Activated naive CD8-positive, alpha-beta T cell treated with anti-CD3 and anti-CD28 coated beads, Interleukin-2, amount 50 U/mL, for 16 hours (primary cell): ENCODE results near the gene USP25.

Source experiments
- DNase-seq: peaks from one replicate; pipeline ENCODE4 v3.0.0-alpha.2; 2020; ENCODE audit warnings: low read depth, low spot score

Gene USP25

DNA sequence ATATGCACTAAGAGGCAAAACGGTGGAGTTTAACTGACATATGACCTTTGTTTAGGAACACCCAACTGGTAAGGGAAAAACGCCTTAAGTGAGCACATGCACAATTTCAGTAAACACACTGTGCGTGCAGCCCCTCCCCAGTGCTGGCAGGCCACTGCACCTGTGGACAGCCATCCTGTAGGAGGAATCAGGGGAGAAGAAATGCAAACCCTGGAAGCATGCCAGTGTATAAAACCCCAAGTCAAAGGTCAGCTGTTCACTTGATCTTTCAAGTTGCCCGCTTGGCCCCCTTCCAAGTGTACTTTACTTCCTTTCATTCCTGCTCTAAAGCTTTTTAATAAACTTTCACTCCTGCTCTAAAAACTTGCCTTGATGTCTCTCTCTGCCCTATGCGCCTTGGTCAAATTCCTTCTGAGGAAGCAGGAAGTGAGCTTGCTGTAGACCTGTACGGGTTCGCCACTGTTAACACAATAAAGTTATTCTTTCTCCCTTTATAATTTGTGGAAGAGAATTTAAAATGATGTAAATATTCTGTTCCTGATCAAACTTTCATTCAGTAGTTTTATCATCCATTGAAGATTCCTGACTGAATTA is 31.8 kb downstream of the USP25 start:
- no peak for DNase-seq

DNA sequence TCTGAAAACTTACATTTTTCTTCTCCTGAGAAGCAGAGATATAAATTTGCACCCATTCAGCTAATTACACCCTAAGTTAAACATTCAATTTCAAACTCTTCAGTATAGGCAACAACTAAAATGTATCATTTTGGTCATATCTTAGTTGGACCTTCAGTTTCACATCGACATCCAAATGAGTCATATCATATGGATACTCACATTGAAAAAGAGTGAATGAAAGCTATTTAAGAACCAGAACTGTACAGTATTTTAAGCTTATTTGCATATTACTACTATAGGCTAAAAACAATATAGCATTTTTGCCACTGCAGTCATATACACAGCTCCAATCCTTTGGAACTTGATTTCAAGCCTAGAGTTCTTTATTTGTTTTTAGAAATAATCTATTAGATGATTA is 33.6 kb downstream of the USP25 start:
- no peak for DNase-seq

DNA sequence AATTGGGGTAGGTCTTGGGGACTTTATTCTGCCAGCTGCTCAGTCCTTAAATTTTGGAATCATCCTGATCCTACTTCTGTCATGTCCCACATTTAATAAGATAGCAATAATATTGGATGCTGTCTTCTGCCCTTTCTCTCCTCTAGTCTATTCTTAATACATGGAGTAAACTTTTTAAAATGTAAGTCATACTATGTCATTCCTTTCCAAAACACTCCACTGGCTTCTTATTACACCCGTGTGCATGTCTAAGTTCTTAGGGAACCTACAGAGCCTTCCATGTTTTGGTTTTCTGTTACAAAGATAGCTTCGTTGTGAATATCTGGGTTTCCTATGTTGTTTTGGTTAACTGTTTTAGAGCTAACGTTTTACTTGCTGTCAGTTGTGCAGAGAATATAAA is 35.1 kb downstream of the USP25 start:
- no peak for DNase-seq

DNA sequence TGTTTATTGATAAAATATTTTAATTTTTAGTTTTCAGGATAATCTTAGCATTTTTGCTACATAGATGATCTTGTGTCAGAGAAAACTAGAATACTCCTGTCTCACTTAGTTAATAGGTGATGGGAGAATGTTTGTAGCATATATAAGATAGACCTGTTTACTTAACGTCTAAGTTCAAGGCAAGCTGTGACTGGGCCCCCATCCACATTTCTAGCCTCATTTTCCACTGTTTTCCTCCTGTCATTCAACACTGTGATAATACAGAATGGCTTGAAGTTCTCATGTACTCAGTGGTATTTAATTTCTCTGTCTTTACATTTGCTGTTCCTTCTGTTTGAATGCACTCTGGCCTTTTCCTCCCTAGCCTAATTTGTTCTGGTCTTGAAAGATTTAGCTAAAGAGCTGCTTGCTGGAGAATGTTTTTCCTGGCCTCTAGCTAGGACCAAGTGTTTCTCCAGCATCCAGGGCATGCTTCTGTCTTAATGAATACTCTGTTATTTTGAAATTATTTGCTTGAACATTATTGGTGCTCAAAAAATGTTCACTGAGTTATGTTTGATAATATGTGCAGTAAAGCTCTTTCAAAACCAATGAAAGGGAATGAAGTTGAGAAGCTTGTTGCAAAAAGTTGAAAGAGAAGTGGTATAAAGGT is 37.3 kb downstream of the USP25 start:
- DNase-seq: no peak

DNA sequence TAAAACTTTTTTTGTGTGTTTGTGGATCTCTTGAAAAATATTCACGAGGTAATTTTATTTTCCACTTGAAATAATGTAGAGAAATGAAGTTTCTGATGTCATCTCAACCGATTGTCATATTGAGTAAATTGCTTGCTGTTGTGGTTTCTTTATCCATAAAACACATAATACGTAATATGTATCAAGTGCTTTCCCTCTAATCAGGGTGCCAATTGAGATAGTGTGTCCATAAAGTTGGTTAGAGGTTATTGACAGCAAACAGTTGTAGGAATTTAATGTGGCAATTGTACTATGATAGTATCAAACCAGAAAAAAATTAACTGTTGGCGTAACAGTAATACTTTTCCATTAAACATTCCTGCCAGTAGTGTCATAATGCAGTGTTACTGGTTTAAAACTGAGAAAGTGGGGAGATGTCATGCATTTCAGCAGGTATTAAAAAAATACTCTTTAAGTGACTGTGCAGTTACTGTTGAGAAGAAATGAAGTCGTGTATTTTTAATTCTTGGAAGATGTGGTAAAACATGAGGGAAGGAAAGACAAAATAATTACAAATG is 38.3 kb downstream of the USP25 start:
- DNase-seq: no peak

DNA sequence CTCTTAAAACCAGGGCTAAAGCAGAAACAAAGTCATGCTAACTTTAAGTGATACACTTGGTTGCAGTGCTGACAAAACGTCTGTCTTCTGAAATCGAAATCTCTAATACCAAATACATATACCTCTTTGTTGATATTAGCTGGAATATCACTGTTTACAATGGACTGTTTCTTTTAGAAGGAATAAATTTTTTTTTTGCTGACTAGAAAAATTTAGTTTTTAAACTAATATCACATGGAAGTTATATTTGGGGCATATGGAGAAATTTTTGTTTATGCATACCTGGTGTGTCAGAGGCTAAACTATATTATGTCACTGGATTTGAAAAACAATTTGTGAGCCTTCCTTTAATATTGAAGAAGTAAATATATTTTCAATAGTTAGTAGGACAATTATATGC is 39.1 kb downstream of the USP25 start:
- no peak for DNase-seq

DNA sequence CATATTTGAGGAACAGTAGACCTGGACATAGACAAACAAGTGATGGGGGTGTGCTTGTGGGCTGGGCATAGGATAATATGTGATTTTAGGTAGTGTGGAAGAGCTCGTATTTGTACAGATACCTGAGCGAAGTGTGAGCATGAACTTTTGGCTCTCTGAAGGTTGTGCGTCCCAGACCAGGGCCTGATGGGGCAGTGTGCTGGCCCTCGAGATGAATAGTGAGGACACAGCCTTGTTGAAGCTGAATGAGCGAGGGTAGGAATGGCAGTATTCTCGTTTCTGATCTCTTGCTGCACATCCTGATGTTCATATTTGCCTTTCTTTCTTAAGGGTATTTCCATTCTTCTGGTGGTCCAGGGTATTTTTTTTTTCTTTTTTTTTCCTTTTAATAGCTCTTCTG is 41.5 kb downstream of the USP25 start:
- no peak for DNase-seq

DNA sequence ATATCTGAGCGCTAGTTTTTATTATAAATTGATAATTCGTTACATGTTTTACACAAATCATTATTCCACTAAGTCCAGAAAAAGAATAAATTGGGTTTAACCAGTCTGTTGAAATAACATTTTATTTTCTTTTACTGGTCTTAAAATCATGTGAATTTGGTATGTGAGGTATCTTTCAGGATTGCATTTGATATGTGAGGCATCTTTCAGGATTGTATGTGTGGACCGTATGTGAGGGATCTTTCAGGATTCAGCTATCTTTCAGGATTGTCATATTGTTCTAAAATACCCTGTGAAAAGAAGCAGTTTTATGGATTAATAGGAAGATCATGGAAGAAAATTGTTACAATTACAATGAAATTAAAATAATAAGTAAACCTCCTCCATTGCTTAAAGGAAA is 42.9 kb downstream of the USP25 start:
- DNase-seq: no peak

DNA sequence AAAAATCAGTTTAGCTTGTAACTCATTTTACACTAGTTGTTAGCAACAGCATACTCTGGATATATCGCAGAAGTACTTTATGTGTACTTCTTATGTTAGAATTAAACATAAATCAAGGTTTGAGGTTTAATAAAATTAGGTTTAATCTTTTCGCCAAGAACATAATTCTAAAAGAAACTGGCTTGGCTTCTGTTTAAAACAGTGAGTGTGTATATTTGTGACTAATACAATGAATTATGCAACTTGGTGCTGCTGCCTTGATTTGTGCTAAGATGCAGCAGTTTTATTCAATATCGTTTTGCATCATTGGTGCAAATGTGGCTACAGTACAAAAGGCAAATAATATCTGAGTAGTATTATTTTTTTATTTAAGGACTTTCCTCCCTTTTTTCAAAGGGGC is 44.8 kb downstream of the USP25 start:
- DNase-seq: no peak

DNA sequence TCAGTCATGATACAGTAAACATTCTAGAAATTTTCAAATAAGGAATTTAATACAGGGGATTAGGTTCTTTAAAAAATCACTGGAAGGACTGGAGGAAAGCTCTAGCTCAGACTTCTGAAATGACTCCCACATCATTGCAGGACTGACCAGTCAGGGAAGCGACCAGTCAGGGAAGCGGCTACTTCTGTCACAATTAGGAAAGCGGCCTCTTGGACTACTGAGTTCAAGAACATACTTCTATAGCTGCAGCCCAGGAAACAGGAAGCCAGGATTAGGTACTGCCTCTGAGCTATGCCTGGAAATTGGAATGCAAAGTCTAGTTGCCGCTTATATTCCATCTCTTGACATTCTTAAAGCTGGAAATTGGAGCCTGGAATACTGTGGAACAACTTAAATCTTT is 45.5 kb downstream of the USP25 start:
- DNase-seq: no peak

DNA sequence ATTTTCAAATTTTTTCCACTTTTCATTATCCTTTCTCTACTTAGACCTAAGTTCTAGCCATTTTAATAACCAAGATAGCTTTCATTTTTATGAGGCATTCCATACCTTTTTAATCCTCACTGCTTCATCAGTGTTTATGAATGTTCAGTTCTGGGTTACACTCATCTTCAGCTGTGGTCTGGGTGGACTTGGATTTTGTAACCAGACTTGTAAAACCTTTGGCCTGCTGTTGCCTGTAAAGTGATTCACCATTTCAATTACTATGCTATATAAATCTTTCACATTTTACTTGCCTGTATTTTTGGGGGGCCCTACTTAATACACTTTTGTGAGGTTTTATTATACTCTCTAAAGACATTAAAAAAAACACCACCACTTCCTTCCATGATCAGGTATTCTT is 46.2 kb downstream of the USP25 start:
- no peak for DNase-seq

DNA sequence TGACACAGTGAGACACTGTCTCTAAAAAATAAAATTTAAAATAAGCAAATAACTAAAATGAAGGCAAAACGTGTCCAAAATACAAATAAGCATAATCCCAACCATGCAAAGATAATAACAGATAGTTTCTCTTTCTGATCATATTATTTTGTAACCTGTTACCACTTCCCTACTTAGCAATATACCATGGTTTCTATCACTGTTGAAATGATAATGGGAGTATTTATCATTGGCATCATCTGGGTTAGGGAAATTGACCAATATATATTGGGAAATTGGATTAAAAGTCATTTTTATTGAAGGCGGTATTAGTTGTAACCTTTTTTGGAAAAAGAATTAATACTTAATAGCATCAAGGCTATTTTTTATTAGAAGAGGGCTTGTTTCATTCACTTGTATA is 47.0 kb downstream of the USP25 start:
- DNase-seq: no peak

DNA sequence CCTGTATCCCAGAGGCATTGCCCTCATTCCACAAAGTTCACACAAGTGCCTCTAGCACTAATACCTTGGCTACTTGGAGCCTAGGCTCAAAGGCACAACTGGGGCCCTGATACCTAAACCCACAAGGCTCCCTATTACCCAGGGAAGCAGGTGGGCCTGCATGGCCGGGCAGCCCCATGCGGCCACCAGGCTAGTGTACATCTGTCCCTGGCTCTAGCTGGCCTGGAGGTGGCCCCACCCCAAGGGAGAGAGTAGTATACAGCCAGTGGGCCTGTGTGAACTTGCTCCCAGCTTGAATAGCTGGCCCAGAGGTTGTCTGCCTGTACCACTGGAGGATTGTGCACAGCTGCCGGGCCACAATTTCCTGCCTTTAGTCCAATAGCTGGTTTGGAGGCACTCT is 52.2 kb downstream of the USP25 start:
- no peak for DNase-seq

DNA sequence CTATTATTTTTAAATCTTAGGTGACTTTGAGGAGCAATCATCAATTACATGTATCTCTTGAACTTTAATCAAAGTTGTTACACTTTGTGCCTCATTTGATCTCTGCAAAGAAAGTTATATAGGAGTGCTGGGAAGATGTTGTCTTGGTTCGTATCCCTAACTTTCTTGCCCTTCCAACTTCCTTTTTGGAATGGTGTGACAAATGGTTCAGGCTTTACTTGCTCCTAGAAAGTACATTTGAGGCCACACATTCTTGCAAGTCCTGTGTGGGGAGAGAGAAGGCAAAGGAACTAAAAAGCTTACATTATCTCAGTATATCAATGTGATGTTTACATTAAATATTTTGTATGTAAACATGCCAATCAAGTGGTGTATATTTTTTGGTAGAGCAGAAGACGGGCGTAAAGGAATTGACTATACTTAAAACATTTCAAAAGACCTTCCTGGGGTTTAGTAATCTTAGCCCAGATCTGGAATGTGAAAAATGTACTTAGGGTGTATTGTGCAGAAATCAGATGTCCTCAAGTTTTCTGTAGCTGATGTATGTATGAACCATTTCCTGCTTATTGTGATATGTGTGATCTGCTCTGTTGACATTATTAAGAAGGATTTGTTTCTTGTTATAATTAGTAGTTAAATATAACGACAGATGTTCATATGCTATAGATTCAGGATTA is 59.2 kb downstream of the USP25 start:
- DNase-seq: no peak

DNA sequence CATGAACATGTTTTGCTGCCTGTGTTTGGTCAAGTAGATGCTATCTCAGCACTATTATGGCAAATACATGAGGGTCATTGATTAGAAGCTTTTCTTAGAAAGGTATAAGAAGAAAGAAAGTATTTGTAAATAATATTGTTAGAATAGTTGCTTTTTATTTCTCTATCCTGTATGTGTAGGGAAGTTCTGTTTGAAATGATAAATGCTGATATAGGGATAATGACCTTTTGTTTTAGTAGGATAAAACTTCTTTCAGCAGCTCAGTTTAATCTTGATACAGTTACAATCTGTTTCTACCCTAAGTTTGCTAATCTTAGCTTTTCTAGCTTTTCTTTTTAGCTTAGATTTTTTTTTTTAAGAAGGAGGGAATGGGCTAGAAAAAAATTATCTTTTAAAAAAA is 63.3 kb downstream of the USP25 start:
- no peak for DNase-seq

DNA sequence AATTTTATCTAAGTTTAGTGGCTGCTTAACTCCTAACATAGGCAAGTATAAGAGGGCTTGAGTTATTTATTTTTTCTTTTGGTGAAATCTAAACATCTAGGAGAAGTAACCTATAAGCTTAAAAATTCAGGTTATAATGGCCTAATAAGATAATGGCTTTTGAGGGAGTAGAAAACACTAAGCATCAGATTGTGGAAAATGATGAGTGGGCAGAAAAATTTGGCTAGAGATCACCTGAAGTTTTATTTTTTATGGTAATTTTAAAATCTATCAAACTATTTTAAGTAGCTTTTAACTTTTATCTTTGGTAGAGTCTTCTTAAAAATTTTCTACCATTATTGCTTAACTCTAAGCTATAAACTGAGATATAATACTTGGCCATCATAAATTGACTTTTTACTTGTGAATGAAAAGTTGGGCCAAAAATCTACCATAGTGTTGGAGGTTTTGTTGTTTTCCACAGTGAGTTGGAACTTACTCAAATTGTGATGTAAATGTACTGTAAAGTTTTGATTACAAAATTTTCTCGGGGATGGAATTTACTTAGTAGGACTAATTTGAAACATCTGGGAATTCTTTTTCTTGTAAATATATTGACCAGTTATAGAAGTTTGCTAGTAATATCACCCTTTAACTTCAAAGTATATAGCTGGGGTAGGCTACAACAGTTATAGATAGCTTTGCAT is 63.9 kb downstream of the USP25 start:
- DNase-seq: no peak

DNA sequence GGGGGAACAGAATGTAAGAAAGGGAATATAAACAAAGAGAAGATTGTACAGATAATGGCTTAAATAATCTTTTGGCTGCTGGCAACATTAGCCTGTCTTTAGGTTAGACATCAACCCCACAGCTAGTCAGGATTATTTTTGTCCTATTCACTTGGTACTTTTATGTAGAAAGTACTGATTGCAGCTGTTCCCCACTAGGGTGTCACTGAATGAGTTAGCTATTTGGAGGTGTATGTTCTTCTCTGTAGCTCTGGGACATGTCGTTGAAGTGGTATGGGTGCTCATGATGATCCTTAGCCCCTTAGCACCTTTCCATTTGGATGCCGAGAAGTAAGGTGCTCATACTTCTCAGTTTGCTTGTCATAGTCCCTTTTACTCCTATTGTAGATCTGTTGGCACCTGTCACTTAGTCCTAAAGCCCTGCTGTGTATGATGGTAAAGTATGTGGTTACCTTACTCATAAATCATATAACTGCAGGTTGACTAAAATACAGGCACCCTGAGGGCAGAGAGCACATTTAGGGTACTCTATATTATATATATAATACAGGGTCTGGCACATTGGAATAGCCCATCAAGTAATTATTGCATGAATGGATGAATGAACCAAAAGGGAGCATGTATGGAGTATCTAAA is 64.6 kb downstream of the USP25 start:
- no peak for DNase-seq

DNA sequence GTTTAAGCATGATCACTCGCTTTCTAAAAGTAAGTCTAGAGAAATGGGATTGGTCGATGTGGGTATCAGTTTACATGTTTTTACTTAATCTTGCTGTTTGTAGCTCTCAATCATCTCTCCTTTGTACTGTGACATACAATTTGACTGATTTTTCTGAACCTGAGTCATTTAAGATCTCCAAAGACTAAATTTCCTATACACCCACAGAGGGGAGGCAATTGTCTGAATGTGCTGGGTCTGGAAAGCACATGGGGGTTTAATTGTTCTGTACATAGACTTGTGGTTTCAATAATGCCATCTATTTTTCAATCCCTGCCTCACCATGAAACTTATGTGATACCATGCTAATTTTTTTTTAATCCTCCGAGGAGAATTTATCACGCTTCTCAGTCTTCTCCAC is 65.8 kb downstream of the USP25 start:
- DNase-seq: no peak

DNA sequence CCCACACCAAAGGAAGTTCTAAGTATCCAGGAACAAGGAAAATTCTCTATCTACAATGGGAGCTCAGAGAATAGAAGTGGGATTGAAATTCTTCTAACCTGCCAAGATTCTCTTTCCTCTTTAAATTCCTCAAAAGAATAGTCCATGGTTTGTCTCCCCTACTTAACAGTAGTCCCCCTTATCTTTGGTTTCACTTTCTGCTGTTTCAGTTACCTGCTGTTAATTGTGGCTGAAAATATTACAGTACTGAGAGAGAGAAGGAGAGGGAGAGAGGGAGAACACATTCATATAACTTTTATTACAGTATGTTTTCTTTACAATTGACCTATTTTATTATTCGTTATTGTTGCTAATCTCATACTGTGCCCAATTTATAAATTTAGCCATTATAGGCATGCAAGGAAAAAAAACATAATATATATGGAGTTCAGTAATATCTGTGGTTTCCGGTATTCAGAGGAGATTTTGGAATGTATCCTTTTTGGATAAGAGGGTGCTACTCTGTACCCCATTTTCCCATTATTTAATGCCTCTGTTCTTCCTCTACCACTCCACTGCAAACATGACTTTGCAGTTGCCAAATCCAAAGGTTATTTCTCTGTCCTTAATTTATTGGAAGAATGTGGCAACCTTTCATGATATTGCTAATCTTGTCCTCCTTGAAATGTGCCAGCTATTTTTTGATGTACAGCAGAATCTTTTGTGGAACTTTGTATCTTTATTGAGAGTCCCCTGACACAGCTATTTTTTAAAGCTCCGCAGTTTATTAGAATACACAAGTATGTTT is 68.0 kb downstream of the USP25 start:
- DNase-seq: no peak

DNA sequence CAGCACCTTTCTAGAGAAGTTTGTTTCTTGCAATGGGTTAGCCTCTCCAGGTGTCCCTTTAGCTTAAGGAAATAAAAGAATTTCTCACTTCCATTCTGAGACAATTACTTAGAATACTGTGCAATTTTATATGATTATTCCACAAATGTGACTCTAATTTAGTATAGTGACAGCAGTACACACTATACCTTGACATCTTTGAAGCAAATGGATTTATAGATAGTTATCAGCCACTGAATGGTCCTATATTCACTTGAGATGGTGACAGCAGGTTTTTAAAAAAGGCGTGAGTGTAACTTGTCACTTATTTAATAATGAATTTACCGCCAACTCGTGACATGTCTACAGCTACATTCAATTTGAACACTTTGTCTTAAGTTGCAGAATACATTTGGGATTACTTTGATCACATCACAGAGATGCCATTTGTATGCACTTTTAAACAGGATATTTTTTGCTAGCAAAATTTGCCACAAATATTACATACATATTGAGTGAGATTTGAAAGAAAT is 71.6 kb downstream of the USP25 start:
- DNase-seq: no peak
